Cardiac muscle cell (in vitro differentiated cells and primary cell): ENCODE results near the gene PAXIP1. TPM values are rescaled to one million over a fixed set of nuclear protein-coding genes. Genes with fewer than 3 reads are reported as not detected.

Experiments
- DNase-seq, 2 donors: peaks; one replicate each; pipeline versions ENCODE4 v3.0.0 to v3.0.0-alpha.2; 2010 to 2017; ENCODE audit warnings: low read depth in 1 of 2, low spot score in 1 of 2
- H3K27ac ChIP-seq: fragments of 200-600 bp; sonication (generic); 2 replicates; pipeline ENCODE4 v1.5.1; 2016
- H3K27me3 ChIP-seq: fragments of 200-600 bp; sonication (generic); 2 replicates; pipeline ENCODE4 v1.6.0; 2016; ENCODE audit warnings: control low read depth
- H3K36me3 ChIP-seq: fragments of 200-600 bp; sonication (generic); 2 replicates; pipeline ENCODE4 v1.5.1; 2016; ENCODE audit warnings: control low read depth
- H3K4me1 ChIP-seq: fragments of 200-600 bp; sonication (generic); 2 replicates; pipeline ENCODE4 v1.8.1; 2017; ENCODE audit warnings: low read depth, mild to moderate bottlenecking, mixed run types
- H3K4me3 ChIP-seq: fragments of 200-600 bp; sonication (generic); 2 replicates; pipeline ENCODE4 v1.5.1; 2016; ENCODE audit warnings: mild to moderate bottlenecking
- H3K9me3 ChIP-seq: fragments of 200-600 bp; sonication (generic); 2 replicates; pipeline ENCODE4 v1.5.1; 2017; ENCODE audit warnings: low read depth, mild to moderate bottlenecking, control low read depth
- polyA plus RNA-seq: library from polyadenylated mRNA; unstranded; fragments of >200 nt; fragmentation: Nextera tagmentation; extraction: Ambion mirVana; gene quantifications from 2 replicates; pipeline ENCODE4 v1.2.1, GENCODE V29; 2016
- total RNA-seq: library from RNA; depleted of rRNA; stranded (reverse); fragments of >200 nt; gene quantifications from 2 replicates; pipeline ENCODE4 v1.2.3, GENCODE V29; 2016
- TF ChIP-seq, protein P1 (sequence below): IDR thresholded peaks from 2 replicates; pipeline ENCODE4 v1.5.1; 2012; ENCODE audit warnings: low read depth, mild to moderate bottlenecking, low read length

The PAXIP1 gene
- total and polyA plus RNA-seq, 2 experiments from 2014 or later, result 3.7 to 11.2 TPM

GRCh38 chr7:154907651-154908620 is 95.0 kb downstream of the PAXIP1 start:
- H3K4me1 ChIP-seq, result no peaks in the 10 kb centered on the region
- no peak for DNase-seq
- no peaks in the 10 kb centered on the region for H3K9me3 ChIP-seq
- TF ChIP-seq, protein P1, sequence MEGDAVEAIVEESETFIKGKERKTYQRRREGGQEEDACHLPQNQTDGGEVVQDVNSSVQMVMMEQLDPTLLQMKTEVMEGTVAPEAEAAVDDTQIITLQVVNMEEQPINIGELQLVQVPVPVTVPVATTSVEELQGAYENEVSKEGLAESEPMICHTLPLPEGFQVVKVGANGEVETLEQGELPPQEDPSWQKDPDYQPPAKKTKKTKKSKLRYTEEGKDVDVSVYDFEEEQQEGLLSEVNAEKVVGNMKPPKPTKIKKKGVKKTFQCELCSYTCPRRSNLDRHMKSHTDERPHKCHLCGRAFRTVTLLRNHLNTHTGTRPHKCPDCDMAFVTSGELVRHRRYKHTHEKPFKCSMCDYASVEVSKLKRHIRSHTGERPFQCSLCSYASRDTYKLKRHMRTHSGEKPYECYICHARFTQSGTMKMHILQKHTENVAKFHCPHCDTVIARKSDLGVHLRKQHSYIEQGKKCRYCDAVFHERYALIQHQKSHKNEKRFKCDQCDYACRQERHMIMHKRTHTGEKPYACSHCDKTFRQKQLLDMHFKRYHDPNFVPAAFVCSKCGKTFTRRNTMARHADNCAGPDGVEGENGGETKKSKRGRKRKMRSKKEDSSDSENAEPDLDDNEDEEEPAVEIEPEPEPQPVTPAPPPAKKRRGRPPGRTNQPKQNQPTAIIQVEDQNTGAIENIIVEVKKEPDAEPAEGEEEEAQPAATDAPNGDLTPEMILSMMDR, result no peak
- H3K4me3 ChIP-seq, result no peak overlapping the region
- H3K36me3 ChIP-seq, result no peaks in the 10 kb centered on the region
- H3K27me3 ChIP-seq, result no peaks in the 10 kb centered on the region
- H3K27ac ChIP-seq, result no peak overlapping the region

- Histone ChIP-seq H3K9me3 (no peaks in the 10 kb centered on the region), H3K4me1 (no peaks in the 10 kb centered on the region), H3K27me3 (no peaks in the 10 kb centered on the region), H3K27ac (no peak overlapping the region), H3K36me3 (no peaks in the 10 kb centered on the region), H3K4me3 (no peak overlapping the region)
- TF ChIP-seq, protein P1, result no peak
- no peak for DNase-seq
Measured at GRCh38 chr7:154906736-154907355, 96.1 kb downstream of the PAXIP1 start.

- no peaks in the 10 kb centered on the region for H3K36me3 ChIP-seq
- TF ChIP-seq, protein P1, result no peak
- H3K27me3 ChIP-seq, result no peaks in the 10 kb centered on the region
- H3K4me3 ChIP-seq, result no peak overlapping the region
- H3K9me3 ChIP-seq, result no peaks in the 10 kb centered on the region
- no peak overlapping the region for H3K27ac ChIP-seq
- H3K4me1 ChIP-seq, result no peaks in the 10 kb centered on the region
- DNase-seq, result no peak
Measured at GRCh38 chr7:154906201-154906600, 96.7 kb downstream of the PAXIP1 start.

DNA sequence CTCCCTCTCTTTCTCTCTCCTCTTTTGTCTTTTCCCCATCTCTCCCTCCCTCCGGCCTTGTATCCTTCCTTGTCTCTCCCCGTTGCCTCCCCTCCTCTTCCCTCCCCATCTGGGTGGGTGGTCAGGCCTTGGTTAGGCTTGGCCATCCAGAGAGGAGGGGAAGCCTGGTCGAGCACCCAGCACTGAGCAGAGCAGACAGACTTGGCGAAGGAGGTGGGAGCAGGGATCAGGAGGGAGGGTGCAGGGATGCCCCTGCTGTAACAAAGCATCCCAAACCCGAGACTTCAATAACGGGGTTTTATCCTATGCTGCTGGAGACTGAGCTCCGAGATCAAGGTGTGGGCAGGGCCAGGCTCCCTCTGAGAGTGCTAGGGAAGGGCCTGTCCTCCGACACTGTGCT is 97.3 kb downstream of the PAXIP1 start:
- no peak overlapping the region for H3K4me3 ChIP-seq
- no peaks in the 10 kb centered on the region for H3K4me1 ChIP-seq
- no peaks in the 10 kb centered on the region for H3K9me3 ChIP-seq
- H3K36me3 ChIP-seq, result no peaks in the 10 kb centered on the region
- TF ChIP-seq, protein P1, result no peak
- no peak for DNase-seq
- no peaks in the 10 kb centered on the region for H3K27me3 ChIP-seq
- no peak overlapping the region for H3K27ac ChIP-seq

- no peak for DNase-seq
- no peaks in the 10 kb centered on the region for H3K9me3 ChIP-seq
- H3K36me3 ChIP-seq, result no peaks in the 10 kb centered on the region
- TF ChIP-seq, protein P1, result no peak
- no peak overlapping the region for H3K4me3 ChIP-seq
- H3K4me1 ChIP-seq, result no peaks in the 10 kb centered on the region
- H3K27me3 ChIP-seq, result no peaks in the 10 kb centered on the region
- no peak overlapping the region for H3K27ac ChIP-seq
Measured at GRCh38 chr7:154905146-154905545, 97.8 kb downstream of the PAXIP1 start.
